Activated CD8-positive, alpha-beta memory T cell treated with anti-CD3 and anti-CD28 coated beads, Interleukin-2, amount 50 U/mL, for 24 hours (primary cell): ENCODE results near the gene SMYD3.

ENCODE experiments used
- DNase-seq: peaks from one replicate; pipeline ENCODE4 v3.0.0-alpha.2; 2020; ENCODE audit errors: extremely low read depth

SMYD3 gene

DNA sequence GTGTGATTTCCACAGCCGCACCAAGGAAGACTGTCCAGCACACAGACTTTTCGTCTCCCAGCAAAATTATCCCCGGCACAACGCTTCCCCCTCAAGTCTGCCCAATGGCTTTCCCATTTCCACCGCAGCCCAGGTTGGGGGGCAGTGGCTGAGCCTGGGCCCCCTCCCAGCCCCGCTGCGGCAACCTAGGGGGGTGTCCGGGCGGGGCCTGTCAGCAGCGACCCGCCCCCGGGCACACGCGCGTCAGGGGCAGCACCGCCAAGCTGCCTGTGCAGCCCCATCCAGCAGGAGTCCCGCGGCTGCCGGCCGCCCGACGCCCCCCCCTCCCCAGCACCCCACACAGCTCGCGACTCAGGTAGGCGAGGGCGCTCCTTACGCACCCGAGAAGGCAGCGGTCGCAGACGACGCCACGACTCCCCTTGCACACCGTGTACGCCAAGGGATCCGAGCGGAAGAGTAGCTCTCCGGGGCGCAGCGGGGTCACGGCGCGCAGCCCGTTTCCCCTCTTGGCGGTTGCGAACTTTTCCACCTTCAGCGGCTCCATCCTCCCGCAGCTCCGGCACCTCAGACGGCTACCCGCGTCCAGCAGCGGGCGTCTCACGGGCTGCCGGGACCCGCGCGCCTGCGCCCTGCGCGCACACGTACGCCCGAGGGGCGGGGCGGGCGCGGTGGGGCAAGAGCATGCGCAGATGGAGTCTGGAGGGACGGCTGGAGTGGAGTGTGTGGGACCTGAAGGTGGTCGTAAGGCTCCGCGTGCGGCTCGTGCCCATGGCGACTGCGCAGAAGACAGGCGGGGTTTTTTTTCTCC, at the start of gene SMYD3:
Gene SMYD3 (minus strand): TSS at position 606 of the 808 bp plus-strand sequence.
- DNase-seq = peak; percentile 25

DNA sequence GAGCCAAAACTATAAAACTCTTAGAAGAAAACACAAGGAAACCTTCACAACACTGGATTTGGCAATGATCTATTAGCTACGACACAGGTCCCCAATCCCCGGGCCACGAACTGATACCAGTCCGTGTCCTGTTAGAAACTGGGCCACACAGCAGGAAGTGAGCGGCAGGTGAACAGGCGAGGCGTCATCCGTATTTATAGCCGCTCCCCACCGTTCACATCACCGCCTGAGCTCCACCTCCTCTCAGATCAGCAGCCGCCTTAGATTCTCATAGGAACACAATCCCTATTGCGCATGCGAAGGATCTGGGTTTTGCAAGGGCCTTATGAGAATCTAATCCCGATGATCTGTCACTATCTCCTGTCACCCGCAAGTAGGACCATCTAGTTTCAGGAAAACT, 47.1 kb upstream of the SMYD3 start:
- no peak for DNase-seq

GRCh38 chr1:246552110-246552509, 45.0 kb upstream of the SMYD3 start:
- DNase-seq = no peak

- no peak for DNase-seq
Observed at GRCh38 chr1:246550402-246550801, 43.3 kb upstream of the SMYD3 start.

DNA sequence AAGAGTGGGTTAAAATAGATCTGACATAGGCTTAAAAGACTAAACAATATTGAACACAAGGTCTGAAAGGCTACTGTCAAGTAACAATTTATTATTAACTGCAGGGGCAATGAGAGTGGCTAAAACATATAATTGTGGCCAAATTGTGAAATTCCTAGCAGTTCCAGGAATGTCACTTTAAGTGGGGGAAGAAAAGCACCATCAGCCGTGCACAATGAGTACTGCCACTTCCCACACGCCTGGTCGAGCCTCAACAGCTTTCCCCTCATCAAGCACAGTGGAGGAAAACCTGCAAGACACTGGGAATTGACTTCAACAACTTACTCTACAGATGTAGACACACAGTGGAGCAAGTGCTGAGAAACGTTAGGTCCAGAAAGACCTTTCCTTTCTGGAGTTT, 42.6 kb upstream of the SMYD3 start:
- DNase-seq = no peak

DNA sequence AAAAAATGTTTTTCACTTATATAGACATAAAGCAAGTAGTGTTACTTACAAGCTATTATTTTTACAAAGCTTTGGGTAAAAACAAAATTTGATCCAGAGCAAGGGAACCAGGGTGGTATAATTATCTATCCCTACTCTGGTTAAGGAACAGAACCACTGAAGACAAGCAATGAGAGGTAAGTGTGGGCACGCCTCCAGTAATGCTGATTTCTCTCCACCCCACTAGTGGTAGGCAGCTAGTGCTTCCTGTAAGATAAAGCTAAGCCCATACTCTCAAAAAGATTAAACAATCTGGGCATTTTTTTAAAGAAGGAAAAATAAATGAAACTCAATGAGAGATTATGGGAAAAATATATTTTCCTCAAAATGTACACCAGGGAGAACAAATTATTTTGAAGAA, 36.9 kb upstream of the SMYD3 start:
- DNase-seq = no peak

DNA sequence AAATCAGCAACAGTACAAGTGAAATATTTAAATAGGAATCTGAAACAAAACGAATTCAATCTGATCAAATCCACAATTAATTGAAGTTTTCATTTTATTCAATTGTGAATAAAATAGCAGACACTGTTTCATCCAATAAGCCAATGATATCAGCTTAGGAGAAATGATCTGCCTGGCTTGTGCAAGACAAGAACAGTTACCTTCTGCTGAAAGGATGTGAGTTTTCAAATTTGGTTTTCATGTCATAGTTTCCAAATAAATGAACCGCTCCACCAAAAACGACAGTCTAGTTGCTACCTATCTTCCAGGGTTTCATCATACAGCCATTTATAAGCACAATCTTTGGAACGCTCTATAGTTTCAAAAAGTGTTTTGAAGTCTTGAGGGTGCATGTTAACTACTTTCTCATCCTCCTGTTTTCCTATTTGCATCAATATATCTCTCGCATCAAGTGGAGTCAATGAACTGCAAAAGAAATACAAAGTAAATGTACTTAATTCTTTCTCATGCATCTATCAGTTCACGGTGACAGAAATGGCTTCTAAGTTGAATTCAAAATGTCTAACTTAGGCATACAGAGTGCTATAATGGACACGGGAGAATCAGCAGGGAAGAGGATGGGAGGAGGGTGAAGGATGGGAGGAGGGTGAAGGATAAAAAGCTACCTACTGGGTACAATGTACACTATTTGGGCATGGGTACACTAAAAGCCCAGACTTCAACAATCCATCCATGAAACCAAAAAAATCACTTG, 33.8 kb upstream of the SMYD3 start:
- DNase-seq = no peak

DNA sequence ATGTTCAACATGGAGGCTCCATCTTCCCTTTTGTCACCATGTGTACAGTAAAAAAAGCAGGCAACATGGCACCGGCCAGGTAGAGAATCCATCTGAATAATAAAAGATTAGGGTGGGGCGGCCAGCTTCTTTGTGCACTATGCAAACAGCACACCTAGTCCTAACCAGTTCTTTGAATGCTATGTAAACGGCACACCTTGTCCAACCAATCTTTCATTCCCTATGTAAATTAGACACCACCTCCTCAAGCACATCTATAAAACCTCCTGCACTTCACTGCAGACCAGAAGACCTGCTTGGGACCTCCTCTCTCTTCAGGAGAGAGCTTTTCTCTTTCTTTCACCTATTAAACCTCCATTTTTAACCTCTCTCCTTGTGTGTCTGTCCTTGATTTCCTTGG, 30.8 kb upstream of the SMYD3 start:
- no peak for DNase-seq

GRCh38 chr1:246537441-246537840, 30.4 kb upstream of the SMYD3 start:
- DNase-seq = no peak

- DNase-seq = no peak
Observed at GRCh38 chr1:246534114-246534513, 27.0 kb upstream of the SMYD3 start.

DNA sequence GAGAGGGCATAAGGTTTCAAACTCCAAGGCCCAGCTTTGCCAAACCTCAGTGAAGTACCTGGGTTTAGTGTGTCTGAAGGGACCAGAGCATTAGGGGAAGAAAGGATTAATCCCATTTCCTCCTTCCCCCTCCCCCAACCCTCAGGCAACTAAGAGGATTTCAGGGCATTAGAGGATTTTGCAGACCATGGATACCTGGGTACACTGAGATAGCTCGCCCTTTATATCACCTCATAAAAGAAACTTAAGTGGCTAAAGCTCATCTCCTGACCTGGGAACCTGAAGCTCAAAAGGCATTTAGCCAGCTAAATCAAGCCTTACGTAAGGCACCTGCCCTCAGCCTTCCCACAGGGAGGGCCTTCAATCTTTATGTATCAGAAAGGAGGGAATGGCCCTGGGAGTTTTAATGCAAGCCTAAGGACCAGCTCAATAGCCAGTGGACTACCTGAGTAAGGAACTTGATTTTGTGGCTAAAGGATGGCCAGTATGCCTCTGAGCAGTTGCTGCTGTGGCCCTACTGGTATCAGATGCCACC, 26.4 kb upstream of the SMYD3 start:
- no peak for DNase-seq

- DNase-seq = no peak
Observed at GRCh38 chr1:246532519-246532918, 25.4 kb upstream of the SMYD3 start.

GRCh38 chr1:246530482-246530881, 23.4 kb upstream of the SMYD3 start:
- no peak for DNase-seq

DNA sequence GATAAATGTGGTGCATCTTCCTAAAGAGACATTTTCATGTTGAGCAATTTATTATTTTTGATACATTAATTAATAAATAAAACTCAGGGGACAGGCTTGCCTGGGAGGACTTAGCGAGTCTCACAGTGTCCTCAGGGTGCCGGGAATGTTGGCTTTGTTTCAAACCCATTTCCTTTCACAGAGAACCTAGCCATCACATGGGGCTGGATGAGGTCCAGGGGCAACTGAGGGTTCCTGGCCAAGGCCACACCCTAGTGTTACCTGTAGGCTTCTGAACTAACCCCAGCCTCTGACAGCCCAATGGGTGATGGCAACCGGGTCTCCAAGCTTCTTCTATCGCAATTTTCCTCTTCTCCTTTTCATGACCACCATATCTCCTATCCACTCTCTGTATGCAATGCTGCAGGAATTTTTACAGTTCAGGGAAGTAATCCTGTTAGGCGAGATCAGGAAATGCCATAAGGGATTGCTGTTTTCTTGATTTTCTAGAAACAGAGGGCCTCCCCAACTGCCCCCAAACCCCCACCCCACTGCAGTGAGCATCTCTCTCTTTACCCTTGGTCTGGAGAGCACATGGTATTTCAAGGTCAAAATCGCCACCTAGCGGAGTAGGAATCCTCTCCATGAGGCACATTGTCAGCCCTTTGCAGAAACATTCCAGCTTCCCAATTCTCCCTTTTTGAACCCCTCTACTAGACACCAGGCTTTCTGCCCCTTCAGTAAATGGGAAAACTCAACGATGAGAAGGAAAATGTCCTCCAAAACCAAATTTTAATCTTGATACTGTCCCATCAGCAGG, 22.1 kb upstream of the SMYD3 start:
- DNase-seq = no peak

DNA sequence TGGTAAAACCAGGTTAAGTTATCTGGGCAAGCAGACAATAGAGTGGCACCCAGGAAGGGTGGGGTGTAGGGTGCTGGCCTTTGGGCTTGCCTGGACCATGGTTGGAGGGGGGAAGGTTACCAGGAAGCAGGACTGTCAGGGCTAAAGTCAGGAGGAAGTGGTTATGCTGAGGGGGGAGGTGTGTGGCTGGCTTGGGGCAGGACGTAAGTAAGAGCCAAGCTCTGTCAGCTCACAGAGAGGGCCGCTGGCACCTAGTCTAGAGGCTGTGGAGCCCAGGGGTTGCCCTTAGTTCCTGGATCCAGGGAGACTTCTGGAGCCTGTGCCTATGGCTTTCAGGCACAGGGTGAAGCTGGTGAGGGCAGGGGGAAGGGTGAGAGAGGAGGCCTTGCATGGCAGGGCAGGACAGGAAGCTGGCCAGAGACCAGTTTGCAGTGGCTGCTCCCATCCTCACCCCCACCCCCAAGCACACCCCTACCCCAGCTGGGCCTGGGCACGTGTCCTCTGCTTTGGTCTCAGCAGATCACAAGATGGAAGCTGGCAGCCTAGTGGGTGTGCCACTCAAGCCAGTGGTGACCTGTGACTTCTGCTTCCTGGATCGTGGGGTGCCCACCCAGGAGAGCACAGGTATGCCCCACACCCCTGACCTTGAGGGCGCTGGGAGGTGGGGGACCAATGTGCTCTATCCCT, 20.5 kb upstream of the SMYD3 start:
- DNase-seq = no peak

DNA sequence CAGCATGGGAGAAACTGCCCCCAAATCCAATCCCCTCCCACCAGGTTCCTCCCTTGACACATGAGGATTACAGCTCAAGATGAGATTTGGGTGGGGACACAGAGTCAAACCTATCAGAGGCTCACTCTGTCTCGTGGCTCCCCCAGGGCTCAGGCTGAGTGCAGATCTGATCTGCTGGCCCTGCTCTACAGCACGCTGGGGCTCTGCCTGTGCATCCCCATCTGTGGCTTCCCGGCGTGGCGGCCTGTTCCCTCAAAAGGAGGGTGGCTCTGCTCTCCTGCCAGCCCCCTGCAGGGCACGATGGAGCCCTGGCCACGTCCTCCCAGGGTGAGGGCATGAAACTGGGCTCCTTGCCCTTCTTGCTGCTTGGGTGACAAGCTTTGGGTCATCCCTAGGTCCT, 19.8 kb upstream of the SMYD3 start:
- DNase-seq = no peak

DNA sequence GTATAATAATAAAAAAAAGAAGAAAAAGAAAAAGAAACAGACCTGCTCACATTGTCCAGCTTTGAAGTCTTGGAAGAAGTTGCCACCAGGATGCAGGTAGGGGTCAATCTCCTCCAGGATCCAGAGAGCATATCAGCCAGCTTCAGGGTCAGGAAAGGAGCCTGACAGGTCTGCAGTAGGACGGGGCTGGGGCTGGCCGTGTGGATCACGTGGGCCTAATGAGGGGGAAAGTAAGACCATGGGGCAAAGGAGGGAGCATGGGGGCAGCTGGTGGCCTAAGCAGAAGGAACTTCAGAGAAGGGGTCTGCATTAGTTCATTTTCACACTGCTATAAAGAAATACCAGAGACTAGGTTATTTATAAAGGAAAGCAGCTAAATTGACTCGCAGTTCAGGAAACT, 19.3 kb upstream of the SMYD3 start:
- DNase-seq = no peak

- no peak for DNase-seq
Observed at GRCh38 chr1:246519514-246519913, 12.4 kb upstream of the SMYD3 start.

GRCh38 chr1:246518456-246519205, 11.6 kb upstream of the SMYD3 start:
- DNase-seq = no peak

GRCh38 chr1:246517391-246517790, 10.3 kb upstream of the SMYD3 start:
- no peak for DNase-seq

DNA sequence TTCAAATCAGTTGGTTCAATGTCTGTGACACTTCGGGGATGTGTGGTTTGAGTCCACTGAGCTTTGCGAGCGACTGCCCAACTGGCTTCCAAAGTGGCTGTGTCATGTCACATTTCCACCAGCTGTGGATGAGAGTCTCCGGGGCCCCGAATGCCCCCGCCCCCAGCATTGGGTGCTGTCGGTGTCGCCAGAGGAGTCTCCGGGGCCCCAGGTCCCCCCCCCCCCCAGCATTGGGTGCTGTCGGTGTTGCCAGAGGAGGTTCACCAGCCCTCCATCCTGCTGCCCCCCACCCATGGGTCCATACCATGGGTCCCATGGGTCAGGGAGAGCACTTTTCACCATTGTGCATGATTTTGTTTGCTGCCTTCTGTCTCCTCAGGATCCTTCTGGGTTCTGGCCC, 9.0 kb upstream of the SMYD3 start:
- DNase-seq = no peak
